GM15510 (cell line): ENCODE measurements around the gene BPHL.
A peak's percentile ranks its signal among the peaks of the same experiment; 100 is the strongest.

ENCODE experiments used
- POLR2A ChIP-seq: IDR thresholded peaks from 3 replicates; pipeline ENCODE4 v1.6.1; 2011; ENCODE audit warnings: borderline replicate concordance; ENCODE audit not compliant: insufficient read length; ENCODE audit errors: extremely low read depth

Gene BPHL

GRCh38 chr6:3118353-3119039 is at the start of gene BPHL:
Gene BPHL (plus strand): TSS chr6:3118711. CDS start chr6:3118741, 30 bp downstream.
- TF ChIP-seq POLR2A = peak; percentile 84

- TF ChIP-seq POLR2A = no peak
These were observed 46.9 kb upstream of the BPHL start for GRCh38 chr6:3071568-3071967.

GRCh38 chr6:3072798-3073197 is 45.7 kb upstream of the BPHL start:
- TF ChIP-seq POLR2A = no peak

GRCh38 chr6:3073382-3073781 is 45.1 kb upstream of the BPHL start:
- no peak for TF ChIP-seq POLR2A

DNA sequence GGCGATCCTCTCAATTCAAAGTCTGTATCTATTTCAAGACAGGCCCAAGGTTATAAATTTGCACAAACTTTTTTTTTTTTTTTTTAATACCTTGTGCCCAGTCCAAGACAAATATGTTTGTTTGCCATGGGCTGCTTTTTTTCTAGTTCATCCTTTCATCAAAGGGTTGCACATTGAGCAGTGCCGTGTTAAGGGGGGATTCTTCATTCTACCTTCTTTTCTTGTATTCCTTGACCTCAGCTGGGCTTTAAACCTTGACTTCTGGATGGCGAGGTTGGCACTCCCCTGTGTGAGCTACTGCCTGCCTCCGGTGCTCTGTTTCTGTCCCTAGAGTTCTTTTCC is 42.8 kb upstream of the BPHL start:
- TF ChIP-seq POLR2A = no peak

DNA sequence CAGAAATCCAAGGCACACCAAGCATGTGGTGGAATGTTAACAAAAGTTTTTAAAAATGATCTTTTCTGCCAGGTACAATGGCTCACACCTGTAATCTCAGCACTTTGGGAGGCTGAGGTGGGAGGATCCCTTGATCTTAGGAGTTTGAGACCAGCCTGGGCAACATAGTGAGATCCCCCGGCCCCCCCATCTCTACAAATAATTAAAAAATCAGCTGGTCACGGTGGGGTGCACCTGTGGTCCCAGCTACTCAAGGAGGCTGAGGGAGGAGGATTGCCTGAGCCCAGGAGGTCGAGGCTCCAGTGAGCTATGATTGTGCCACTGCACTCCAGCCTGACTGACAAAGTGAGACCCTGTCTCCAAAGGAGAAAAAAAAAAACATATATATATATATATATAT is 42.2 kb upstream of the BPHL start:
- no peak for TF ChIP-seq POLR2A

GRCh38 chr6:3077430-3077829 is 41.1 kb upstream of the BPHL start:
- TF ChIP-seq POLR2A = no peak

GRCh38 chr6:3079682-3080081 is 38.8 kb upstream of the BPHL start:
- TF ChIP-seq POLR2A = no peak

- TF ChIP-seq POLR2A = no peak
These were observed 36.6 kb upstream of the BPHL start for GRCh38 chr6:3081960-3082359.

DNA sequence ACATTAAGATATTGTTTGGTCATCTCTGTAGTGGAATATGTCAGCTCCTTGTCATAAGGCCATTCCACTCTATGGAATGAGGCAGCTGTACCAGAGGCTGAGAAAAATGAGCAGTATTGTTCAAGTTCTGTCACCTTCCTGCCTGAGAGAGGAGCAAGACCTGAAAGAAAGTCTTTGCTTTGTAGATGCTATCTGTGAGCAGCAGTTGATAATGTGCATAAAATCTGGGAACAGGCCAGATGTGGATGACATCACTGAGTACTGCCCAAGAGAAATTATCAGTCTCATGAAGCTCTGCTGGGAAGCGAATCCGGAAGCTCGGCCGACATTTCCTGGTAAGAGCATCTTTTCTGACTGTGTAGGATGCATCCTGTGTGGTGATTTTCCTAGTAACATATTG is 33.4 kb upstream of the BPHL start:
- no peak for TF ChIP-seq POLR2A

GRCh38 chr6:3086282-3086946 is 32.1 kb upstream of the BPHL start:
- no peak for TF ChIP-seq POLR2A

DNA sequence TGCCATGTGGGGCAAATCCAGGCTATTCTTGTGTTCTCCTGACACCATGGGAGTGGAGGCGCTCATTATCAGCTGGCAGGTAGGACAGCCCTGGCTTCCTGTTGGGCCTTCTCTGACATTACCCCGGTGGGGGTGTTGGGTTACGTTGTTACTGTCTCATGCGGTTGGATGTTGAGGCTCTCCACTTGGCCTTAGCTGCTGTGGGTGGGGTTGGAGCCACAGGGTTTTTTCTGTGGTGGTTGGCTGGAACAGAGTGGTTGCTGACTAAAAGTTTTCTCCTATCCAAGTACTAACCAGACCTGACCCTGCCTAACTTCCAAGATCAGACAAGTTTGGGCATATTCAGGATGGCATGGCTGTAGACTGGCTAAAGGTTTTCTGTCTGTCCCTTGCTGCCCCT is 30.1 kb upstream of the BPHL start:
- no peak for TF ChIP-seq POLR2A

DNA sequence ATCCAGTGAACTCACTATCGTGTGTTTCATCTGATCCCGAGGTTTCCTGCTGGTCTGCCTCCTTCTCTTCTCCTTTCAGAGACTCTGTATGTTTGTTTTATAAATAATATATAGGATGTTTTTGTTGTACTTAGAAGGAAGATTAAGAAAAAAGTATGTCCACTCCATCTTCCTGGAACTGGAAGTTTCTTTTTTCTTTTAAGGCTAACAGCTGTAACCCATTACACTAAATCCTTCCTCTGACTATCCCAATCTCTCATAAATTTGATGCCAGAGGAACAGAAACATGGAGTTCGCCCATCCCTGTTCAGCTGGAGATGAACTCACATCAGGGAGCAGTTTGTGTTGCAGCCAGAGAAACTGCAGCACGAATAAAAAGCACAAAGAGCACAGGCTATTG is 29.5 kb upstream of the BPHL start:
- TF ChIP-seq POLR2A = no peak

DNA sequence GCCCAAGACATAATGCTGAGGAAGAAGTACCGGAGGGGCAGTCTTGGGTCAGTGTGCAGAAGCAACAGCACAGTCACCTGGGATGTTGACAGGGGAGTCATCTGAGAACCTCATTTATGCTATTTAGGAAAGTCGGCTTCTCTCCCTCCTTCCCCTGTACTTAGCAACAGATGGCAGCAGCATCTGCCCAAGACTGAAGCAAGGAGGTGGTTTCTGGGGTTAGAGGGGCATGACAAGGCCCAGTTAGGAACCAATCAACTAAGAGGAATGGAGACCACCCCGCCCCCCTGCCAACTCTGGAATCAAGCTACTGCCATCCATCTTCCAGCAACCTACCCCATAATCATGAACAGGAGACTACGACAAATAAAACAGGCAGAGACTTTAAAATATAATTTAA is 28.5 kb upstream of the BPHL start:
- TF ChIP-seq POLR2A = no peak

- TF ChIP-seq POLR2A = no peak
These were observed 23.7 kb upstream of the BPHL start for GRCh38 chr6:3094815-3095214.

- TF ChIP-seq POLR2A = no peak
These were observed 15.6 kb upstream of the BPHL start for GRCh38 chr6:3102875-3103274.
